Smooth muscle cell (in vitro differentiated cells): ENCODE data around the gene STARD13. TPM values are rescaled to one million over a fixed set of nuclear protein-coding genes. Genes with fewer than 3 reads are reported as not detected.

Experiments
- DNase-seq: peaks from one replicate; lab custom pipeline; 2025; ENCODE audit not compliant: unreplicated experiment; lab: John Stamatoyannopoulos, UW
- H2AFZ ChIP-seq: fragments of 200-600 bp; sonication (generic); 2 replicates; pipeline ENCODE4 v1.6.0; 2016; ENCODE audit warnings: antibody characterized with exemption, low read depth, mild to moderate bottlenecking
- H3F3A ChIP-seq: fragments of 200-600 bp; sonication (generic); 2 replicates; pipeline ENCODE4 v1.6.0; 2017; ENCODE audit warnings: antibody characterized with exemption, low read depth
- H3K27ac ChIP-seq: fragments of 200-600 bp; sonication (generic); 2 replicates; pipeline ENCODE4 v1.5.1; 2016; ENCODE audit warnings: low read depth, mild to moderate bottlenecking
- H3K27me3 ChIP-seq: fragments of 200-600 bp; sonication (generic); 2 replicates; pipeline ENCODE4 v1.6.1; 2016; ENCODE audit warnings: low read depth, mild to moderate bottlenecking
- H3K36me3 ChIP-seq: fragments of 200-600 bp; sonication (generic); 2 replicates; pipeline ENCODE4 v1.5.1; 2016; ENCODE audit warnings: low read depth
- H3K4me1 ChIP-seq: fragments of 200-600 bp; sonication (generic); 2 replicates; pipeline ENCODE4 v1.5.1; 2016; ENCODE audit warnings: low read depth
- H3K4me2 ChIP-seq: fragments of 200-600 bp; sonication (generic); 2 replicates; pipeline ENCODE4 v1.6.0; 2016; ENCODE audit warnings: mild to moderate bottlenecking
- H3K4me3 ChIP-seq: fragments of 200-600 bp; sonication (generic); 2 replicates; pipeline ENCODE4 v1.5.1; 2016; ENCODE audit warnings: mild to moderate bottlenecking
- H3K79me2 ChIP-seq: fragments of 200-600 bp; sonication (generic); 2 replicates; pipeline ENCODE4 v1.6.0; 2016; ENCODE audit warnings: low read depth, mild to moderate bottlenecking
- H3K9ac ChIP-seq: fragments of 200-600 bp; sonication (generic); 2 replicates; pipeline ENCODE4 v1.6.0; 2016; ENCODE audit warnings: low read depth
- H3K9me3 ChIP-seq: fragments of 200-600 bp; sonication (generic); replicated peaks from 2 replicates; pipeline ENCODE4 v1.5.1; 2016; ENCODE audit warnings: low read depth
- H4K20me1 ChIP-seq: fragments of 200-600 bp; sonication (generic); 2 replicates; pipeline ENCODE4 v1.6.0; 2016; ENCODE audit warnings: low read depth
- CTCF ChIP-seq: fragments of 200-600 bp; sonication (generic); IDR thresholded peaks from 2 replicates; pipeline ENCODE4 v1.5.1; 2017; ENCODE audit warnings: borderline replicate concordance, mild to moderate bottlenecking, antibody characterized with exemption; ENCODE audit not compliant: insufficient read depth, poor library complexity, severe bottlenecking
- WGBS: methylation state at CpG from one replicate; pipeline ENCODE4 v1.1.7; 2016; ENCODE audit warnings: low lambda C conversion rate; 5-methylcytosine and 5-hydroxymethylcytosine counted together
- polyA plus RNA-seq: library from polyadenylated mRNA; unstranded; fragments of >200 nt; fragmentation: Nextera tagmentation; extraction: Ambion mirVana; gene quantifications from 2 replicates; pipeline ENCODE4 v1.2.1, GENCODE V29; 2016
- total RNA-seq: library from RNA; depleted of rRNA; stranded (reverse); fragments of >200 nt; gene quantifications from 2 replicates; pipeline ENCODE4 v1.2.3, GENCODE V29; 2014

STARD13 gene
- total and polyA plus RNA-seq, 2 experiments from 2014 or later, result 12.4 to 18.8 TPM

GRCh38 chr13:33090755-33091414 is 194.7 kb downstream of the STARD13 start:
- TF ChIP-seq CTCF, result no peak
- Histone ChIP-seq H4K20me1 (no peaks in the 10 kb centered on the region), H3K4me3 (no peak overlapping the region), H3K27ac (no peak overlapping the region), H3K27me3 (no peaks in the 10 kb centered on the region), H3K4me2 (no peak overlapping the region), H3K36me3 (no peaks in the 10 kb centered on the region), H3K9me3 (no peaks in the 10 kb centered on the region), H3F3A (no peaks in the 10 kb centered on the region), H3K4me1 (no peaks in the 10 kb centered on the region), H2AFZ (no peak overlapping the region), H3K9ac (no peak overlapping the region), H3K79me2 (no peaks in the 10 kb centered on the region)
- 62% methylated on average over 4 of the region's 4 CpGs for WGBS
- no peak for DNase-seq

GRCh38 chr13:33089311-33089710 is 196.2 kb downstream of the STARD13 start:
- no peaks in the 10 kb centered on the region for H3F3A ChIP-seq
- no peaks in the 10 kb centered on the region for H3K79me2 ChIP-seq
- H3K27me3 ChIP-seq, result no peaks in the 10 kb centered on the region
- DNase-seq, result no peak
- no peak overlapping the region for H3K27ac ChIP-seq
- no peaks in the 10 kb centered on the region for H3K9me3 ChIP-seq
- no peak for TF ChIP-seq CTCF
- H3K4me2 ChIP-seq, result no peak overlapping the region
- H3K36me3 ChIP-seq, result no peaks in the 10 kb centered on the region
- no peak overlapping the region for H3K9ac ChIP-seq
- no peaks in the 10 kb centered on the region for H3K4me1 ChIP-seq
- H4K20me1 ChIP-seq, result no peaks in the 10 kb centered on the region
- H2AFZ ChIP-seq, result no peak overlapping the region
- H3K4me3 ChIP-seq, result no peak overlapping the region
- WGBS, result 93% methylated on average over 3 of the region's 3 CpGs

GRCh38 chr13:33087790-33088189 is 197.8 kb downstream of the STARD13 start:
- Histone ChIP-seq H3K9ac (no peak overlapping the region), H4K20me1 (no peaks in the 10 kb centered on the region), H3K4me2 (no peak overlapping the region), H3K27me3 (no peaks in the 10 kb centered on the region), H3K27ac (no peak overlapping the region), H2AFZ (no peak overlapping the region), H3K36me3 (no peaks in the 10 kb centered on the region), H3F3A (no peaks in the 10 kb centered on the region), H3K9me3 (no peaks in the 10 kb centered on the region), H3K4me1 (no peaks in the 10 kb centered on the region), H3K79me2 (no peaks in the 10 kb centered on the region), H3K4me3 (no peak overlapping the region)
- no peak for DNase-seq
- TF ChIP-seq CTCF, result no peak
- 73% methylated on average over 3 of the region's 3 CpGs for WGBS

- no peaks in the 10 kb centered on the region for H3K27me3 ChIP-seq
- H3K9me3 ChIP-seq, result no peaks in the 10 kb centered on the region
- H3K4me2 ChIP-seq, result no peak overlapping the region
- no peaks in the 10 kb centered on the region for H3K79me2 ChIP-seq
- no peaks in the 10 kb centered on the region for H3K4me1 ChIP-seq
- no peak for TF ChIP-seq CTCF
- H2AFZ ChIP-seq, result no peak overlapping the region
- H3F3A ChIP-seq, result no peaks in the 10 kb centered on the region
- no peak overlapping the region for H3K4me3 ChIP-seq
- H3K27ac ChIP-seq, result no peak overlapping the region
- H3K36me3 ChIP-seq, result no peaks in the 10 kb centered on the region
- H4K20me1 ChIP-seq, result no peaks in the 10 kb centered on the region
- 76% methylated on average over 9 of the region's 9 CpGs for WGBS
- no peak for DNase-seq
- no peak overlapping the region for H3K9ac ChIP-seq
These were observed 198.5 kb downstream of the STARD13 start for GRCh38 chr13:33087091-33087490.
